ENCODE results near the gene SEMA3A. TPM values are rescaled to one million over a fixed set of nuclear protein-coding genes. Genes with fewer than 3 reads are reported as not detected.

The SEMA3A gene
- total and polyA plus RNA-seq, 8 donors = 6.1 to 32.5 (median 23.8) TPM

- intact Hi-C loops (cut with DNase I) = no loop called here
- Histone ChIP-seq H3K27ac (no peak overlapping the region), H3K9me3 (peaks cover 0 to 5% of the 10 kb centered on the region in 2 donors), H3K4me1 (peaks cover 0 to 12% of the 10 kb centered on the region in 2 donors), H3K4me3 (no peak overlapping the region), H3K27me3 (no peaks in the 10 kb centered on the region), H3K36me3 (no peaks in the 10 kb centered on the region)
- ATAC-seq (no peak), DNase-seq (no peak)
- no peak for TF ChIP-seq CTCF (IDR thresholded peaks at IDR 0.05)
These were observed 41.8 kb upstream of the SEMA3A start for GRCh38 chr7:84236398-84236797.

- Histone ChIP-seq H3K4me1 (peaks cover 0 to 9% of the 10 kb centered on the region in 2 donors), H3K36me3 (no peaks in the 10 kb centered on the region), H3K27ac (no peak overlapping the region), H3K9me3 (no peaks in the 10 kb centered on the region), H3K27me3 (no peaks in the 10 kb centered on the region), H3K4me3 (no peak overlapping the region)
- DNase-seq = peak in 1 of 4 donors; percentile 19
- ATAC-seq = no peak
- no peak for TF ChIP-seq CTCF (IDR thresholded peaks at IDR 0.05)
- intact Hi-C loops (cut with DNase I) = no loop called here
These were observed 38.1 kb upstream of the SEMA3A start for GRCh38 chr7:84232646-84233045.

- ATAC-seq = no peak
- DNase-seq = no peak
- Histone ChIP-seq H3K27ac (no peak overlapping the region), H3K27me3 (no peaks in the 10 kb centered on the region), H3K36me3 (no peaks in the 10 kb centered on the region), H3K9me3 (no peaks in the 10 kb centered on the region), H3K4me1 (peaks cover 0 to 3% of the 10 kb centered on the region in 2 donors), H3K4me3 (no peak overlapping the region)
- no peak for TF ChIP-seq CTCF (IDR thresholded peaks at IDR 0.05)
- intact Hi-C loops (cut with DNase I) = no loop called here
These were observed 36.6 kb upstream of the SEMA3A start for GRCh38 chr7:84231157-84231556.

- TF ChIP-seq CTCF (IDR thresholded peaks at IDR 0.05) = no peak
- intact Hi-C loops (cut with DNase I) = no loop called here
- ATAC-seq = no peak
- no peaks in the 10 kb centered on the region for H3K36me3 ChIP-seq
- no peaks in the 10 kb centered on the region for H3K27me3 ChIP-seq
- no peak overlapping the region for H3K4me3 ChIP-seq
- DNase-seq = no peak
- no peaks in the 10 kb centered on the region for H3K4me1 ChIP-seq
- H3K27ac ChIP-seq = no peak overlapping the region
- no peaks in the 10 kb centered on the region for H3K9me3 ChIP-seq
These were observed 35.9 kb upstream of the SEMA3A start for GRCh38 chr7:84230491-84230890.

- H3K9me3 ChIP-seq = no peaks in the 10 kb centered on the region
- no peak overlapping the region for H3K4me3 ChIP-seq
- no peaks in the 10 kb centered on the region for H3K36me3 ChIP-seq
- TF ChIP-seq CTCF (IDR thresholded peaks at IDR 0.05) = no peak
- ATAC-seq = no peak
- DNase-seq = no peak
- intact Hi-C loops (cut with DNase I) = no loop called here
- H3K4me1 ChIP-seq = no peaks in the 10 kb centered on the region
- no peak overlapping the region for H3K27ac ChIP-seq
- no peaks in the 10 kb centered on the region for H3K27me3 ChIP-seq
These were observed 33.9 kb upstream of the SEMA3A start for GRCh38 chr7:84228526-84228925.
